ENCODE measurements around the gene SUCNR1. TPM values are rescaled to one million over a fixed set of nuclear protein-coding genes. Genes with fewer than 3 reads are reported as not detected.
"Not testable (repeated sequence)": the region's sequence is repeated elsewhere in the genome, so short reads cannot be mapped to it uniquely, and the experiment has no call there.

Gene SUCNR1
- total and polyA plus RNA-seq, 5 donors from 2014 or later: 0.17 TPM; not detected in 4

GRCh38 chr3:151843275-151843674 lies 30.2 kb upstream of the SUCNR1 start:
- Mint-ChIP-seq H3K9me3 (peaks cover 0 to 8% (median 0%) of the 10 kb centered on the region in 7 donors), H3K4me3 (no peak overlapping the region), H3K27ac (no peak overlapping the region), H3K27me3 (peaks cover 19% of the 10 kb centered on the region), H3K36me3 (no peaks in the 10 kb centered on the region), H3K4me1 (no peaks in the 10 kb centered on the region)
- Histone ChIP-seq H3K36me3 (ENCODE audit: control insufficient read depth, insufficient read depth, low read length) (no peaks in the 10 kb centered on the region), H3K9me3 (ENCODE audit: control insufficient read depth in 2 of 2, low read length in 2 of 2) (no peaks in the 10 kb centered on the region), H3K4me1 (ENCODE audit: control insufficient read depth, insufficient read depth, low read length, poor library complexity, severe bottlenecking) (no peaks in the 10 kb centered on the region), H3K4me3 (ENCODE audit: low read depth, low read length) (no peak overlapping the region), H3K27me3 (ENCODE audit: control insufficient read depth, insufficient read depth, low read length) (peaks cover 8% of the 10 kb centered on the region), H3K27ac (ENCODE audit: insufficient read depth, low read length, poor library complexity, severe bottlenecking) (no peak overlapping the region)
- no peak for ATAC-seq (ENCODE audit: low read depth in 2 of 2)
- no peak for DNase-seq

GRCh38 chr3:151845306-151845905 lies 28.0 kb upstream of the SUCNR1 start:
- H3K27me3 Mint-ChIP-seq: peaks cover 24% of the 10 kb centered on the region
- no peaks in the 10 kb centered on the region for H3K4me1 ChIP-seq (ENCODE audit: control insufficient read depth, insufficient read depth, low read length, poor library complexity, severe bottlenecking)
- DNase-seq (no peak), ATAC-seq (ENCODE audit: low read depth in 2 of 2) (no peak)
- H3K36me3 Mint-ChIP-seq: no peaks in the 10 kb centered on the region
- peaks cover 0 to 8% (median 0%) of the 10 kb centered on the region in 7 donors for H3K9me3 Mint-ChIP-seq
- no peaks in the 10 kb centered on the region for H3K9me3 ChIP-seq (ENCODE audit: control insufficient read depth in 2 of 2, low read length in 2 of 2)
- H3K36me3 ChIP-seq (ENCODE audit: control insufficient read depth, insufficient read depth, low read length): no peaks in the 10 kb centered on the region
- H3K27ac Mint-ChIP-seq: no peak overlapping the region
- peaks cover 8% of the 10 kb centered on the region for H3K27me3 ChIP-seq (ENCODE audit: control insufficient read depth, insufficient read depth, low read length)
- H3K4me3 ChIP-seq (ENCODE audit: low read depth, low read length): no peak overlapping the region
- no peak overlapping the region for H3K4me3 Mint-ChIP-seq
- no peak overlapping the region for H3K27ac ChIP-seq (ENCODE audit: insufficient read depth, low read length, poor library complexity, severe bottlenecking)
- no peaks in the 10 kb centered on the region for H3K4me1 Mint-ChIP-seq

- Mint-ChIP-seq H3K27me3 (peaks cover 16% of the 10 kb centered on the region), H3K9me3 (peaks cover 0 to 10% (median 5%) of the 10 kb centered on the region in 7 donors)
- not testable (repeated sequence) for DNase-seq; H3K36me3 ChIP-seq (ENCODE audit: control insufficient read depth, insufficient read depth, low read length); H3K4me1 Mint-ChIP-seq; H3K9me3 ChIP-seq (ENCODE audit: control insufficient read depth in 2 of 2, low read length in 2 of 2); H3K27ac ChIP-seq (ENCODE audit: insufficient read depth, low read length, poor library complexity, severe bottlenecking); H3K4me1 ChIP-seq (ENCODE audit: control insufficient read depth, insufficient read depth, low read length, poor library complexity, severe bottlenecking); H3K27ac Mint-ChIP-seq; H3K4me3 ChIP-seq (ENCODE audit: low read depth, low read length); H3K36me3 Mint-ChIP-seq; H3K4me3 Mint-ChIP-seq; H3K27me3 ChIP-seq (ENCODE audit: control insufficient read depth, insufficient read depth, low read length); ATAC-seq (ENCODE audit: low read depth in 2 of 2)
These were observed 23.4 kb upstream of the SUCNR1 start for GRCh38 chr3:151850065-151850464.

- H3K4me1 Mint-ChIP-seq: peaks cover 0 to 3% (median 0%) of the 10 kb centered on the region in 4 donors
- H3K9me3 ChIP-seq (ENCODE audit: control insufficient read depth in 2 of 2, low read length in 2 of 2): no peaks in the 10 kb centered on the region
- H3K36me3 ChIP-seq (ENCODE audit: control insufficient read depth, insufficient read depth, low read length): no peaks in the 10 kb centered on the region
- ATAC-seq (ENCODE audit: low read depth in 2 of 2) (no peak), DNase-seq (no peak)
- H3K27me3 Mint-ChIP-seq: peaks cover 12% of the 10 kb centered on the region
- H3K4me3 Mint-ChIP-seq: no peak overlapping the region
- peaks cover 5% of the 10 kb centered on the region for H3K27me3 ChIP-seq (ENCODE audit: control insufficient read depth, insufficient read depth, low read length)
- H3K27ac Mint-ChIP-seq: no peak overlapping the region
- H3K4me1 ChIP-seq (ENCODE audit: control insufficient read depth, insufficient read depth, low read length, poor library complexity, severe bottlenecking): no peaks in the 10 kb centered on the region
- H3K27ac ChIP-seq (ENCODE audit: insufficient read depth, low read length, poor library complexity, severe bottlenecking): no peak overlapping the region
- no peaks in the 10 kb centered on the region for H3K36me3 Mint-ChIP-seq
- no peak overlapping the region for H3K4me3 ChIP-seq (ENCODE audit: low read depth, low read length)
- peaks cover 0 to 10% (median 1%) of the 10 kb centered on the region in 7 donors for H3K9me3 Mint-ChIP-seq
These were observed 21.2 kb upstream of the SUCNR1 start for GRCh38 chr3:151852074-151852811.

GRCh38 chr3:151856118-151856517 lies 17.3 kb upstream of the SUCNR1 start:
- Mint-ChIP-seq H3K9me3 (peaks cover 0 to 5% (median 0%) of the 10 kb centered on the region in 7 donors), H3K27me3 (peaks cover 3% of the 10 kb centered on the region), H3K4me3 (no peak overlapping the region), H3K27ac (no peak overlapping the region), H3K4me1 (peaks cover 0 to 3% (median 0%) of the 10 kb centered on the region in 4 donors), H3K36me3 (no peaks in the 10 kb centered on the region)
- Histone ChIP-seq H3K4me1 (ENCODE audit: control insufficient read depth, insufficient read depth, low read length, poor library complexity, severe bottlenecking) (no peaks in the 10 kb centered on the region), H3K27me3 (ENCODE audit: control insufficient read depth, insufficient read depth, low read length) (peaks cover 5% of the 10 kb centered on the region), H3K36me3 (ENCODE audit: control insufficient read depth, insufficient read depth, low read length) (no peaks in the 10 kb centered on the region), H3K9me3 (ENCODE audit: control insufficient read depth in 2 of 2, low read length in 2 of 2) (no peaks in the 10 kb centered on the region), H3K4me3 (ENCODE audit: low read depth, low read length) (no peak overlapping the region), H3K27ac (ENCODE audit: insufficient read depth, low read length, poor library complexity, severe bottlenecking) (no peak overlapping the region)
- DNase-seq: no peak
- no peak for ATAC-seq (ENCODE audit: low read depth in 2 of 2)

GRCh38 chr3:151856641-151857040 lies 16.8 kb upstream of the SUCNR1 start:
- Mint-ChIP-seq H3K9me3 (peaks cover 0 to 2% (median 0%) of the 10 kb centered on the region in 7 donors), H3K27me3 (no peaks in the 10 kb centered on the region), H3K27ac (no peak overlapping the region), H3K4me3 (no peak overlapping the region), H3K4me1 (peaks cover 0 to 3% (median 0%) of the 10 kb centered on the region in 4 donors), H3K36me3 (no peaks in the 10 kb centered on the region)
- Histone ChIP-seq H3K27me3 (ENCODE audit: control insufficient read depth, insufficient read depth, low read length) (peaks cover 5% of the 10 kb centered on the region), H3K4me1 (ENCODE audit: control insufficient read depth, insufficient read depth, low read length, poor library complexity, severe bottlenecking) (no peaks in the 10 kb centered on the region), H3K4me3 (ENCODE audit: low read depth, low read length) (no peak overlapping the region), H3K36me3 (ENCODE audit: control insufficient read depth, insufficient read depth, low read length) (no peaks in the 10 kb centered on the region), H3K9me3 (ENCODE audit: control insufficient read depth in 2 of 2, low read length in 2 of 2) (no peaks in the 10 kb centered on the region), H3K27ac (ENCODE audit: insufficient read depth, low read length, poor library complexity, severe bottlenecking) (no peak overlapping the region)
- ATAC-seq (ENCODE audit: low read depth in 2 of 2): no peak
- no peak for DNase-seq

- Mint-ChIP-seq H3K36me3 (no peaks in the 10 kb centered on the region), H3K4me3 (no peak overlapping the region), H3K4me1 (no peaks in the 10 kb centered on the region), H3K27ac (no peak overlapping the region), H3K27me3 (peaks cover under 1% of the 10 kb centered on the region), H3K9me3 (peaks cover 0 to 2% (median 0%) of the 10 kb centered on the region in 7 donors)
- peaks cover 5% of the 10 kb centered on the region for H3K27me3 ChIP-seq (ENCODE audit: control insufficient read depth, insufficient read depth, low read length)
- H3K27ac ChIP-seq (ENCODE audit: insufficient read depth, low read length, poor library complexity, severe bottlenecking): no peak overlapping the region
- no peak for DNase-seq
- H3K9me3 ChIP-seq (ENCODE audit: control insufficient read depth in 2 of 2, low read length in 2 of 2): no peaks in the 10 kb centered on the region
- H3K4me3 ChIP-seq (ENCODE audit: low read depth, low read length): no peak overlapping the region
- H3K36me3 ChIP-seq (ENCODE audit: control insufficient read depth, insufficient read depth, low read length): no peaks in the 10 kb centered on the region
- ATAC-seq (ENCODE audit: low read depth in 2 of 2): no peak
- no peaks in the 10 kb centered on the region for H3K4me1 ChIP-seq (ENCODE audit: control insufficient read depth, insufficient read depth, low read length, poor library complexity, severe bottlenecking)
These were observed 14.2 kb upstream of the SUCNR1 start for GRCh38 chr3:151859233-151859673.

GRCh38 chr3:151859905-151860304 lies 13.5 kb upstream of the SUCNR1 start:
- DNase-seq (no peak), ATAC-seq (ENCODE audit: low read depth in 2 of 2) (no peak)
- H3K4me1 ChIP-seq (ENCODE audit: control insufficient read depth, insufficient read depth, low read length, poor library complexity, severe bottlenecking): no peaks in the 10 kb centered on the region
- Mint-ChIP-seq H3K36me3 (no peaks in the 10 kb centered on the region), H3K27ac (no peak overlapping the region), H3K4me1 (no peaks in the 10 kb centered on the region), H3K9me3 (no peaks in the 10 kb centered on the region), H3K27me3 (peaks cover 6% of the 10 kb centered on the region), H3K4me3 (no peak overlapping the region)
- no peak overlapping the region for H3K4me3 ChIP-seq (ENCODE audit: low read depth, low read length)
- H3K36me3 ChIP-seq (ENCODE audit: control insufficient read depth, insufficient read depth, low read length): no peaks in the 10 kb centered on the region
- H3K27me3 ChIP-seq (ENCODE audit: control insufficient read depth, insufficient read depth, low read length): peaks cover 3% of the 10 kb centered on the region
- no peaks in the 10 kb centered on the region for H3K9me3 ChIP-seq (ENCODE audit: control insufficient read depth in 2 of 2, low read length in 2 of 2)
- no peak overlapping the region for H3K27ac ChIP-seq (ENCODE audit: insufficient read depth, low read length, poor library complexity, severe bottlenecking)

All from CD4-positive, CD25-positive, alpha-beta regulatory T cell (primary cell).